Body of pancreas (tissue), 4 donors: ENCODE results near the gene RBL2.

ENCODE experiments used
- CTCF ChIP-seq, 7 experiments: fragments of 450-650 bp in 4 of 7; fragments of 200-600 bp in 3 of 7; sonication (generic) in 3 of 7; IDR thresholded peaks; one replicate each; pipeline ENCODE4 v1.5.1; 2016 to 2019; ENCODE audit warnings: antibody characterized with exemption in 7 of 7
- POLR2A ChIP-seq, 3 donors: fragments of 450-650 bp; IDR thresholded peaks; one replicate each; pipeline ENCODE4 v1.6.1; 2016; ENCODE audit warnings: antibody characterized with exemption in 3 of 3, mild to moderate bottlenecking in 2 of 3

GRCh38 chr16:53489755-53490154 is 55.5 kb downstream of the RBL2 start:
- TF ChIP-seq CTCF (IDR thresholded peaks at IDR 0.05): no peak
- no peak for TF ChIP-seq POLR2A (IDR thresholded peaks at IDR 0.05)
